GM18951 (cell line): ENCODE measurements around the gene MOV10.
"Not testable (repeated sequence)": the region's sequence is repeated elsewhere in the genome, so short reads cannot be mapped to it uniquely, and the experiment has no call there.

Experiments used
- POLR2A ChIP-seq: IDR thresholded peaks from 4 replicates; pipeline ENCODE4 v1.6.1; 2011; ENCODE audit warnings: mild to moderate bottlenecking; ENCODE audit not compliant: insufficient read length, insufficient read depth; ENCODE audit errors: extremely low read depth
- in situ Hi-C: fragments of 300-500 bp; cut with MboI; formaldehyde crosslinking; loops from one replicate; pipeline ENCODE4 v1.12.0; 2022; ENCODE audit warnings: low sequenced_read_pairs, mixed read lengths, inconsistent platforms; ENCODE audit not compliant: unreplicated experiment

Gene MOV10

GRCh38 chr1:112723511-112723839 lies 49.0 kb downstream of the MOV10 start:
- in situ Hi-C loops, result loop anchor here (25.0 kb wide), 1 partner anchor 314 kb away; no protein-coding TSS in a partner anchor
- TF ChIP-seq POLR2A, result no peak

GRCh38 chr1:112724240-112724639 lies 49.8 kb downstream of the MOV10 start:
- in situ Hi-C loops, result loop anchor here (25.0 kb wide), 1 partner anchor 313 kb away; no protein-coding TSS in a partner anchor

- no peak for TF ChIP-seq POLR2A
- in situ Hi-C loops, result no loop called here
Measured at GRCh38 chr1:112727716-112728115, 53.3 kb downstream of the MOV10 start.

- in situ Hi-C loops, result not testable (repeated sequence)
Measured at GRCh38 chr1:112728306-112728971, 54.0 kb downstream of the MOV10 start.

GRCh38 chr1:112729011-112729410 lies 54.6 kb downstream of the MOV10 start:
- in situ Hi-C loops, result not testable (repeated sequence)

- in situ Hi-C loops, result no loop called here
- TF ChIP-seq POLR2A, result no peak
Measured at GRCh38 chr1:112729909-112730308, 55.5 kb downstream of the MOV10 start.

GRCh38 chr1:112731451-112731850 lies 57.0 kb downstream of the MOV10 start:
- in situ Hi-C loops, result no loop called here
- no peak for TF ChIP-seq POLR2A

GRCh38 chr1:112735752-112736151 lies 61.3 kb downstream of the MOV10 start:
- in situ Hi-C loops, result no loop called here
- no peak for TF ChIP-seq POLR2A

GRCh38 chr1:112737573-112737972 lies 63.1 kb downstream of the MOV10 start:
- in situ Hi-C loops, result no loop called here
- no peak for TF ChIP-seq POLR2A

- TF ChIP-seq POLR2A, result no peak
- in situ Hi-C loops, result no loop called here
Measured at GRCh38 chr1:112743174-112744008, 68.9 kb downstream of the MOV10 start.

GRCh38 chr1:112744009-112744578 lies 69.6 kb downstream of the MOV10 start:
- TF ChIP-seq POLR2A, result no peak
- in situ Hi-C loops, result no loop called here

- in situ Hi-C loops, result no loop called here
- TF ChIP-seq POLR2A, result no peak
Measured at GRCh38 chr1:112748396-112748795, 73.9 kb downstream of the MOV10 start.
